DMS114 treated with DMSO at 0.1 percent for 48 hours (cell line): Measurements from ENCODE around the gene MXI1.

Experiments
- DNase-seq: peaks from one replicate; lab custom pipeline; 2025; ENCODE audit not compliant: unreplicated experiment; lab: John Stamatoyannopoulos, UW

Gene MXI1

DNA sequence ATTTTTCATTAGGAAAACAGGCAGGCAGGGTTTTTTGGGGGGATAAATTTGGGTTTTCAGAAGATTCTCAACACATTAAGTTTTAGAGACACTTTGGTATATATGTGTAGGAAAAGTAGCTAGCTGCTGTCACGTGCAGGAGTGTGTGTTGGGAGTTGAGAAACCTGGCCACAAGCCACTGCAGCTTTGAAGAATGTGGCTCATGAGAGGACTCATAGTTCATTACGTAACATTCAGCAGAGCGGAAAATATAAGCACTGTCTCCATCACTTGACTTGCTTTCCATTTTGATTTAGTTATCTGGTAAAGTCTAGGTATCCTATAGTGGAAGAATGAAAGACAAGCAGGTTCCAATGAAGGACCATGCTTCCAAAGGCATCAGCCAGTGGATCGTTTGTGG is 66.1 kb downstream of the MXI1 start:
- no peak for DNase-seq

DNA sequence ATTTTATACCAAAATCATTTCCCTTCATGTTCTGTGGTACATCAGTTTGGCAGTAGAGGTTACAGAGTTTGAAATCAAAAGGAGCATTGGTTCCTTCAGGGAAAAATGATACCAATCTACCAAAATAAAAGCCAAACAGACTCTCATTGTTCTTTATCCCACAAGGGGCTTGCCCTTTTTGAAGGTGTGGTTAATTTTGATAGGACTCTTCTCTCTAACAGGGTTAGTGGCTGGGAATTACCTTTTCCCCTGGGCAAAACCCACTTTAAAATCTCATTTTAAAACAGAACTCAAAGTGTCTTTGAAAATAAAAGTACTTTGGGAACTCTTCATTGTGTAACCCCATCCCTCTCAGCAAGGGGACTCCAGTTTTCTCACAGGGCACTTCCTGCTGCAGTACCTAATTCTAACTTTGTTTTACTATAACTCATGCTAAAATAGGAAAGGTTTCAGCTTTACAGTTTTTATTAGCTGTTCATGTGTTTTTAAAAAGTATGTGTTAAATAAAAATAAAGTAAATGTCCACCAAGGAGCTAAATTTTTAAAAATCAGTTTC is 66.7 kb downstream of the MXI1 start:
- DNase-seq = no peak

DNA sequence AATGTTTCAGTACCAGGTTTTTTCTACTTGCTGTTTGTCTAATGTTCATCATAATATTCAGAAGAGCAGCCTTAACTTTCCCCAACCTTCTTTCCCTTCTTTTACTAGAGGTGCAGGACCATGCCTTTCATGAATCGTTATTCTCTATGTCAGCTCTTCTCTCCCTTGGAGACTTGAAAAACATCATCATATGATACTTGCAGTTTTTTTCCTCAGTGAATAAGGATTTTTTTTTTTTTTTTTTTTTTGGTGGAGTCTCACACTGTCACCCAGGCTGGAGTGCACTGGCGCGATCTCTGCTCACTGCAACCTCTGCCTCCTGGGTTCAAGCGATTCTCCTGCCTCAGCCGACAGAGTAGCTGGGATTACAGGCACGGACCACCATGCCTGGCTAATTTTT is 67.2 kb downstream of the MXI1 start:
- no peak for DNase-seq

DNA sequence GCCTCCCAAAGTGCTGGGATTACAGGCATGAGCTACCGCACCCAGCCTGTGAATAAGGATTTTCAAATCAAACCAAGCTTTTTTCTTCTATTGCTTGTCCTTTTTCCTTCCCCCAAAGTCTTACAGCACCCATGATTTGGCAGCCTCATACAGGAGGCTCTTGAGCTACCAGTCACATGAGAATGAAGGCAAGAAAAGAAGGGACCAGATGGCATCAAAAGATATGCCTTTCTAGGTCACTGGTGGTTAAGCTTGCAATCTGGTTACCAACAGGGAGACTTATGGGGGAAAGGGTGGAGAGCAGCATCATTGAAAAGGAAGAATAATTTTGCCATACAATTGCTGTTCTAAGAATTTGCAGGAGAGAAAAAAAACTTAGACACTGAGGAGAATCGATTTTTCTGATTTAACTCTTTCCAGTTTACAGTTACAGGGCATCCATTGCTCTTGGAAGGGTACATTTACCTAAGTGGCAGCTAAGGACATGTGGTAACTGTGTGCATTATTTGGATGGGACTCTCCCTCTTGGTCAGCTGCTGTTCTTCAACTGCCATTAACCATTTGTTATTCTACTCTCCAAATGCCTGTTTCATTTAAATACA is 67.8 kb downstream of the MXI1 start:
- no peak for DNase-seq

DNA sequence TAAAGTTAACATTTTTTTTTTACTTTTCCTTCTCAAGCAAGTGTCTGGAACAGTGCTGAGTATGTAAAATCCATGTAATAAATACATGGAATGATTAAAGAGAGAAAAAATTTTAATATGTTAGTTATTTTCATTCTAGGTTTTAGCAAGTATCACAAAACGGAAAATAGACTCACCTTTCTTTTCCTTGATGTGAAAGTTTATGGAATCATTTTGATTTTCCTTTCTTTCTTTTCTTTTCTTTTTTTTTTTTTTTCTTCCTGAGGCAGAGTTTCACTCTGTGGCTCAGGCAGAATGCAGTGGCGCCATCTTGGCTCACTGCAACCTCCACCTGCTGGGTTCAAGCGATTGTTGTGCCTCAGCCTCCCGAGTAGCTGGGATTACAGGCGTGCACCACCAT is 69.2 kb downstream of the MXI1 start:
- DNase-seq = no peak

DNA sequence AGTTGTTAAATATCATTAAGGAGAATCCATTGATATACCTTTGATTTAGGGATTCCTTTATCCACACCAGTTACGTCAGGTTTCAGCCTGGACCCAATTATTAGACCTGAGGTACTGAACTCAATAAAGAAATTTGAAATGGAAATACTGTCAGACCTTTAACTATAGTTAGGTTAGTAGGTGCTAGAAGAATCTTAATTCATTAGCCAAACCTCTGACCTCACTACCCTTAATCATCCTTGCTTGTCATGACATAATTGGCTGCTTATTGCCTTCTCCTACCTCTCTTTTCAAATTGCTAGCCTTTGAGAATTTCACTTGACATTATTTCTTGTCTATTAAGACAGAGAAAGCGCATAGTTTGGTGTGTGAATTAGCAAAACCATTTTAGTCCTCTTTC is 70.2 kb downstream of the MXI1 start:
- DNase-seq = no peak

DNA sequence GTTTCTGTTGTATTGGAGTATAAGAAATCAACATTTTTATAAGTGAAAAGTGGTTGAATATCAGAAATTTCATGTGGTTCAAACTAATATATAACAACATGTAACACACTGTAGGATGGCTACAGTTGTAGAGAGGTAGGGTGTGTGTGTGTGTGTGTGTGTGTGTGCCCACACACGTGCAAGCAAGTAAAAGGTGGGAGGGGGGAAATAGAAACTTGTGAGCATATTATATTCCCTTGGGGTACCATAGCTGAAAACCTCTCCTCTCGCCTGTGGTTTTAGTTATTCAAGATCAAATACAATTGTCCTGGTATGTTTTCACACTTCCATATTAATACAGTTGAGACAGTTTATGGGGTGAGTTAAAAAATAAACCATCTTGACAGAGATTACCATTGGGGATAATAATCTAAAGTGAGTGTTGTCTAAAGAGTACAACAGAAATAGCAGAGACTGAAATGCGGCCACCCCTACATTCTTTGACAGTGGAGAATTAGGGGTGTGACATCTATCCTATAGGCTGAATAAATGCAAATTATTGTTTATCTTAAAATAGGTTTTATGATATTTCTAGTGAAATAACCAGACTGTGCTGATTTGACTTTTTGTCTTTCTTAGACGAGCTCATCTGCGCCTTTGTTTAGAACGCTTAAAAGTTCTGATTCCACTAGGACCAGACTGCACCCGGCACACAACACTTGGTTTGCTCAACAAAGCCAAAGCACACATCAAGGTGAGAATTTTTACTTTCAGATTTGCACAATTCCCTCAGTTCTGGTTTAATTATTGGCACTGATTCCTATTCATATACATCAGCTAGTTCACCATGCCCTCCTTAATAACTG is 71.4 kb downstream of the MXI1 start:
- no peak for DNase-seq

DNA sequence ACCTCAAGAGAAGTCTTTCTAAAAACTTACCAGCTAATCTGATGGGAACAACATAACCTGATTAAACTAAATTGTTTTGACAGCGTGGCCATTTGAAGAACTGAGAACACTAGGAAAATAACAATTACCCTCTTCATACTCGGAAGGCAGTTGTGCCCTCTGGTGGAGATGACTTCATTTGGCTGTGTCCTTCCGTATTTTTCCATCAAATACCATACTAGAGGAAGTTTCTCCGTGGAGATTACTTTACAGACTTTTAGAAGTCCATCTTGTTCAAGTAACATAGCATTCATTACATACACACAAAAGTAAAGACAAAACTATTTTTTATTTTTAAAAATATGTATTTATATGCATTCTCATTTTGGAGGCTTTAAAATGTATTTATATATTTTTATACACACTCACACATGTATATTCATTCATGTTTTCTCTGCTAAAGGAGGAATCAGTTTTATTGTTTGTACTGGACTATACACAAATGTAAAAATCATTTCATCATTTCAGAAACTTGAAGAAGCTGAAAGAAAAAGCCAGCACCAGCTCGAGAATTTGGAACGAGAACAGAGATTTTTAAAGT is 72.1 kb downstream of the MXI1 start:
- DNase-seq = peak; percentile 78

DNA sequence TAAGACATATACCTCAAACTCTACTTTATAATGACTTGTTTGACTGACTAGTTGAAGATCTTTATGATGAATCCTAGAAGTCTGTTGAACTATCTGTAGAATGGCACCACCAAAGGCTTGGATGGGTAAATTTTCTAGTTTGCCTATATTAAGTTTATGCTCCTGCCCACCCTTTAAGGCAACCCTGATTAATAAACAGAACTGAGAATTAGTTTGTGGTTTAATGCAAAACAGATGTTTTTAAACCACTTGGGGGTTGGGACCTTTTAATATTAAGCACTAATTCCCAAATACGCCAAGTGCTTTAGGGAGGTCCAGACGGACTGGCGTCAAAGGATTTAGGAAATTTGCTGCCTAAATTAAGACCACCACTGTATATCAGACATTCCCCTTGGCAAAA is 76.9 kb downstream of the MXI1 start:
- DNase-seq = no peak

DNA sequence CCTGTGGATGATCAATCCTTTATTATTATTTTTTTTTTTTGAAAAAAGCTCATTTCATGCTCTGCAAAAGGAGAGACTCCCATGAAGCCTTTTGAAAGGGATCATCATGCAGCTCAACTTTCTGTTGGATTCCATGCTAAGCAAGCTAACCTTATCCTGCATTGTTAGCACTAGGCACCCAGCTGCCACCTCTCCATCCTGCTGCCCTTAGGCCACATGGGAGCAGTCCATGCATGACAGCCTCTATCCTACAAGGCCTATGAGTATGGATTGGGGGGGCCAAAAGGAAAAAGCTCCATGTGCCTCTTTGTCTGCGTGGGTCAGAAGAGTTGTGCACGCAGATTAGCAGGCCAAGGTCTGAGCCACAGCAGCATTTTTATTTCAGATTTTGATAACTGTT is 78.1 kb downstream of the MXI1 start:
- DNase-seq = no peak

DNA sequence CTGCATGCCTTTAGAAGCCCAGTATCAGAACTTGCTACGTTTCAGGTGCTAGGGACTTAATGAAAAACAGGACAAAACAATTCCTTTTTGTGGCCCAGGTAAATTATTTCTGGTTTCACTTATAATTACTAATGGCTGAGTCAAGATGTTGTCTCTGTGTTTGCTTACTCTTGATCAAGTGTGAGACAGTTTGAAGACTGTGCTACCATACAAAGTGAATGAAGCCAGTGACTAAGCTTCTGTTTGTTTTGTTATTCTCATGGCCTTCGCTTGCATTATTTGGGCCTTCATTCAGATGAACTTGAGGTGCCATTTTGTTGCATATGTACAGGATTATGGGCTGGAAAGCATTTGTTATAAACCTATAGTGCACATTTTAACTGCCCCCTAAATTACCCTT is 79.4 kb downstream of the MXI1 start:
- no peak for DNase-seq

DNA sequence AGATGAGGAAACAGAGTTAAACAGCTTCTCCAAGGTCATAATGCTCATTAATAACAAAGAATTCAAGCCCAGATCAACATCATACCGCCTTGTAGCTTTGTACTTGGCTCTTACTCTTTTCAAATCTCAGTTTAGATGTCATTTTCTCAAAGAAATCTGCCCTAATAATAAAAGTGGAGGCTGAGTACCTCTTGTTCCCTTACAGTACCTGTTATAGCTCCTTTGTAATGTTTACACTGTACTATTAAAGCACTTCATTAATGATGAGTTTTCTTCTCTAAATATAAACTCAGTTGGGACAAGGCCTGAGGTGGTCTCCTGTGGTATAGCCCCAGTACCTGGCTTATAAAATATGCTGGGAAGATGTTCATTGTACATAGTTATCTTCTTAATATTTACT is 89.6 kb downstream of the MXI1 start:
- no peak for DNase-seq

DNA sequence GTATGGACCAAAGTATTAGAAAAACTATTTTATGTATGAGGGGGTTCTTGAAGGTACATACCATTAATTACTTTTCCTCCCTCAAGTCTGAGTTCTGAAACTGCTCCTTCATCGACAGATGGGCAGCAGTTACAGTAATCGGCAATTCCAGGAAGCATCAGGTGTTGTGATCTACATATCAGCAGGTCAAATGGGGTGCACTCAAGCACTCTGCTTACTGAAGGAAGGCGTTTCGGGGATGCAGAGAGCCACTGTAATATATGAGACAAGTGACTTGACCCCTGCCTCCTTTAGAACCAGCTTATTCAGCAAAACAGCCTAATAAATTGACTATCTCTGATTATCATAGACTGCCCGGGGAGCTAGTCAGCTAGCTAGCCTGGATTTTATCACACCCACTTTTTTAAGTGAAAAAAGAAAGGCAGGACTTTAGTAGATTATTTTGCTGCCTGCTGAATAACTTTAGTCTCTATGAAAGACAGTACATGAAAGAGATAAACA is 93.1 kb downstream of the MXI1 start:
- no peak for DNase-seq

DNA sequence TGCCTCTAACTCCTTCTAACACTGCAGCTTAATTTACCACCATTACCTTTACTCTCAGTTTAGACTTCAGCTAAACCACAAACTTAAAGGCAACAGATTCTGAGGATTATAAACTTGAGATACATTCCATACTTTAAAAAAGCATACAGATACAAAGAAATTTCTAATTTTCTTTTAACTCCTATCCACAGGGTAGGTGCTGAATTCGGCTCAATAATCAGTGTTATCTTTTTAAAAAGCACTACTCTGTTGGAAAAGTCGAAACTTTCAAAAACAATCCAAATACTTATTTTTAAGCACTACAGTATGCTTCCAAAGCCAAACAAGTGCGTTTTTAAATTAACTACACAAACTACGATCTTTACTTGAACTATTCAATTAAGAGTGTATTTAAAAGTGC is 96.3 kb downstream of the MXI1 start:
- DNase-seq = no peak

DNA sequence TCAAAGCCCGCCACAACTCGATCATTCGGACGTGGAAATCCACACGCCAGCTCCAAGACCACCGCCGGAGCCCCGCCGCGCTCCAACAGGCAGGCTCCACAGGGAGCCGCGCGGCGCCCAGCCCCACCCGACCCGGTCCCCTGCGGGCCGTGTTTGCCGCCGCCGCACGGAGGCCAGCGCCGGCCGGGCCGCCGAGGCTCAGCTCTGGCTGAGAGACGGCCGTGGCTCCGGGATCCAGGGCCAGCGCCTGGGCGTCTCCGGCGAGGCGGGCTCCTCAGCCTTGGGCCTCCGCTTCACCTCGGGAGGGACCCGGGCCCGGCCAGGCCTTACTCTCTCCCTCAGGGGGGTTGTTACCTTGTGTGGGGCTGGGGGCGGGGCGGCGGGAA is 97.0 kb downstream of the MXI1 start:
- no peak for DNase-seq

DNA sequence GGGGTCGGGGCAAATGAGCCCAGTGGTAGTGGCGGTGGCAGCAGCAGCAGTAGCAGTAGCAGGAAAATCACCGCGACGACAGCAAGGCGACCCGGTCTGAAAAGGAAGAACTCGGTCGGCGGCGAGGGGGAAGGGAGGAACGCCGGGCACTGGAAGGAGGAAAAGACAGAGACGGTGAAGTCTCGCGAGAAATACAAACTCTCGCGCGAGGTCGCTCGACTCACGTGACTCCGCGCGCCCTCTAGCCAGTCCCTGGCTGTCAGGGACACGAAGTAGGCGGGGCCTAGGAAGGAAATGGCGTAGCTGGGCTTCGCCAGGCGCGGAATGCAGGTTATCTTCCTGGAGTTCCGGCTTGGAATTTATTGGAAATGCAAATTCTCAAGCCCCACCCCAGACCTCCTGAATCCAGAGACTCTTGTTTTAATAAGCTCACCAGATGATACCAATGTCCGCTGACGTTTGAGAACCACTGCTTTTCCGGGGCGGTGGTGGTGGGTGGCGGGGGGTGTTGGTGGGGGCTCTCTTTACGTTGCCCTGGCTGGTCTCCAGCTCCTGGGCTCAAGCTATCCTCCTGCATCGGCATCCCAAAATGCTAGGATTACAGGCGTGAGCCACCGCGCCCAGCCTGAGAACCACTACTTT is 97.5 kb downstream of the MXI1 start, which contains the start of gene SMNDC1:
SMNDC1 (minus strand) TSS at position 141 of the 642 bp plus-strand sequence. CDS start 1,333 bp downstream, outside the sequence.
- peak; percentile 97 for DNase-seq

DNA sequence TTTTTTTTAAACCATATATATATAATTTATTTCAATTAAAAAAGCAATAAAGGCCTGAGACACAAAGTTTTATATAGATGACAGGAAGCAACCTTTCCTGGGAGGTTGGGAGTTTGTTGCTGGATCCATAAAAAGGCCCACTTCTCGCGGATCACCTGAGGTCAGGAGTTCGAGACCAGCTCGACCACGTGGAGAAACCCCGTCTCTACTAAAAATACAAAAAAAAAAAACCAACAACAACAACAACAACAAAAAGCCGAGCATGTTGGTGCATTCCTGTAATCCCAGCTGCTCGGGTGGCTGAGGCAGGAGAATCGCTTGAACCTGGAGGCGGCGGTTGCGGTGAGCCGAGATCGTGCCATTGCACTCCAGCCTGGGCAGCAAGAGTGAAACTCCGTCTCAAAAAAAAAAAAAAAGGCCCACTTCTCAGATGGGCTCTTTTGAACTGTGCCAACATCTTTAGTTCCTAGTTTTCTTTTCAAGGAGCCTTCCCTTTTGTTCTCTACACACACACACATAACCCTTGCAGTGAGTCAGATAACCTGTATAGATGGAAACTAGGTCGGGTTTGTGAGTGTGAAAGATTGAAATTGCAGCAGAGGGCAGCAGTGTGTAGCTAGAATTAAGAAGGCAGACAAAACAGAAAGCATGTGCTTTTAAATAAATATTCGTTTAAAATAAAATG is 98.5 kb downstream of the MXI1 start:
- peak; percentile 90 for DNase-seq

DNA sequence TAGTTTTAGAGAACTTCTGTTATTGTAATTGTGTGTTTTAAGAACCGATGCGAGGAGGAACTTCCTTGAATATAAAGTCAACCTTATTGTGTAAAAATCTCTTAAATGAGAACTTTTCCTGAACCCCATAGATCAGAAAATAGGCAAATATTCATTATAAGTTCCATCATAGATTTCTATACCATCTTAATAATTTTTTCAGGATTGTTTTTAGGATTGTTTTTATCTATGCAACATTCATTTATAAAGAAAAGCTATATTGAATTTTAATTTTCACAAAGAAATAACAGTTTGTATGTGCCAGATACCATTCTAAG is 99.0 kb downstream of the MXI1 start:
- no peak for DNase-seq

DNA sequence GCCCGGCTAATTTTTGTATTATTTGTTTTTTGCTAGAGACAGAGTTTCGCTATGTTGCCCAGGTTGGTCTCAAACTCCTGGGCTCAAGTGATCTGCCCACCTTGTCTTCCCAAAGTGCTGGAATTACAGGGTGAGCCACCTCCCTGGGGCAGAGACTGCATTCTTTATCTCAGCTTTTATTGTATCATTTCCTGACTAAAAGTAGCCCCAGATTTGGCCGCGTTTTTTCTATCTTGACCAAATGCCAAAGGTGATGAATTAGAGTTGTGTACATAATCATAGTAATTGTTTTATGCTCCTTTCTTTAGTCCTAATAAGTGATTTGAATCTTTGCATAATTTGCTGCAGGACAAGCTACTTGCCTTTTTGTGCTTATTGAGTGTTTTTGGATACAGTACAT is 100.4 kb downstream of the MXI1 start:
- DNase-seq = no peak

DNA sequence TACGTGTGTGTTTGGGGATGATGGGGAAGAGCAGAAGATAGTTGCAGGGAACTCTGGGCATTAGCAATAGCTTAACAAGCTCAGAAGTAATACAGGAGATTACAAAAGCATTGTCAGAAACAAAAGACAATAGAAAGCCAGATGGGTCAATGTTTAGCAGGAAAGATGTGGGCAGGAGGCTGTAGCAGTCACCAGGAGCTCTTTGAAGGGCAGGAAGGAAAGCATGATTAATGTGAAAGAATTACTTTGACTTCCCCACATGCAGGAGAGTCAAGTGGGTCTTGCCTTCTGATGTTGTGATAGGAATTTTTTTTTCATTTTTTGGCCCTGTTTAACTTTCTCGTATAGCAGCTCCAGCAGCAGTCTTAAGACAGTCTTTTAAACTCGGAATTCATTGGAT is 103.3 kb downstream of the MXI1 start:
- no peak for DNase-seq

DNA sequence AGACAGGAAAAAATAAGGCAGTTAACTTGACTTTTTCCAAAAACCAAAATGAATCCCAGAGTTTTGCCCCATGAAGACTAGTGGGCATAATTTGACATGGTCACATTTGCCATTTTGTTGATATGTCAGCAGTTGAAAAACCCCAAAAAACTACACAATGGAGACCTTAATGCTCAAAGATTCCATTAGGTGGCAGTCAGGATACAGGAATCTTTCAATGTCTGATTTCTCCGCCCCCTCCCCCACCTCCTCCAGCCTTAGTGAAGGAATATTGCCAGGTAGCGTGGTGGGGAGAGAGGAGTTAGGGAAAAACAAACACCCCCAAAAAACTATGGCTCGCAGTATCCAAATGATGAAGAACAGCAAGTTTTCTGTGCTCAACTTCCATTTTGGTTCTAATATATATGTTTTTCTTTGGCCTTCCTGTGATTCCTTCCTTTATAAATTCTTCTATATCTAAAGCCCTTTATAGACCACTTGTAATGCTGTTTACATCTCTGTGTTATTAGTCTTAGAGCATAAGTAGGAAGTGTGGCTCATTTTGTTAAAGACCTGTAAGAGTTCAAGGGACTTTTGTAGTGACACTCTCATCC is 104.0 kb downstream of the MXI1 start:
- DNase-seq = peak; percentile 66
